Activated CD8-positive, alpha-beta memory T cell treated with anti-CD3 and anti-CD28 coated beads, Interleukin-2, amount 50 U/mL, for 48 hours (primary cell): ENCODE data around the gene MYO1E.
"Not testable (repeated sequence)": the region's sequence is repeated elsewhere in the genome, so short reads cannot be mapped to it uniquely, and the experiment has no call there.

Experiments
- DNase-seq: peaks from one replicate; pipeline ENCODE4 v3.0.0-alpha.2; 2020

The MYO1E gene

GRCh38 chr15:59347915-59348314 is 24.8 kb downstream of the MYO1E start:
- DNase-seq, result no peak

DNA sequence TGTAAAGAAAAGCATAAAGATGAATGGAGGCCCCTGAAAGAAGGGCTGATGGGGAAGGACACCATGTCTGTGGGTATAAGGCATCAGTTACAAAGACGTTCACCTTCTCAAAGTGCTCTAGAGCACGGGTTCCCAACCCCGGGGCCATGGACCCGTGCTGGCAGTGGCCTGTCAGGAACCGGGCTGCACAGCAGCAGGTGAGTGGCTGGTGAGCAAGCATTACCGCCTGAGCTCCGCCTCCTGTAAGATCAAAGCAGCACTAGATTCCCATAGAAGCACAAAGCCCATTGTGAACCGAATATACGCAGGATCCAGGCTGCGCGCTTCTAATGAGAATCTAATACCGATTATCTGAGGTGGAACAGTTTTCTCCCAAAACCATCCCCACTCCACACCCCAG is 25.7 kb downstream of the MYO1E start:
- DNase-seq, result no peak

DNA sequence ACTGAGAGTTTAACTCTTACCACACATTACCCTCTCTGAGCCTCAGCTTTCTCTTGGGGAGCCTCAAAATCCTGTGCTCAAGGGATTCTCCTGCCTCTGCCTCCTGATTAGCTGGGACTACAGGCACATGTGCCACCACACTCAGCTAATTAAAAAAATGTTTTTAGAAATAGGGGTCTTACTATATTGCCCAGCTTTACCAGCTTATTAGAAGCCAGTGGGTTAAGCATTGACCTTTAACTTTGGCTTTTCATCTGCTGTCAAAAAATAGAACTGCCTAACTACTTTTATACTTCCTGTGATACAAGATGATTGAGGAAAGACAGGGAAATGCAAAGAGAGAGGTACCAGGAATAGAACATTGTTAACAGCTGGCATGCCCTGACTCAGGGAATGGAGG is 27.3 kb downstream of the MYO1E start:
- DNase-seq, result no peak

GRCh38 chr15:59344311-59344710 is 28.4 kb downstream of the MYO1E start:
- no peak for DNase-seq

DNA sequence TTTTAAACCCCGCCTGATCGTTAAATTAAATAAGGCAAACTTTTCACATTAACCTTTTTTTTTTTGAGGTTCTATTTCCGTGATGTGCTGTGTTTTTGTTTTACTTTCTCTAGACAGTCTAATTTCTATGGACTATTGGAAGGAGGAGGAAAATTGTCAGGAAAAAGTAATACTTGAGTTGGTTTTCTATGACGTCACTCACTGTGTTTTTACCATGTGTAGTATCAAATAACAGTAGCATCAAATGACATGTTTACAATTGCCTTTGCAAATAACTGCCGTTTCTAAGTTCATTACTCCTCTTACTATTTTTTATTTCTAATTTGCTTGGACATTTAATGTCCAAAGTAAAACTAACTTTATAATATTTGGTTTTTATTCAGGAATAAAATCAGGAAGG is 32.3 kb downstream of the MYO1E start:
- no peak for DNase-seq

- no peak for DNase-seq
Observed at GRCh38 chr15:59339252-59339672, 33.4 kb downstream of the MYO1E start.

DNA sequence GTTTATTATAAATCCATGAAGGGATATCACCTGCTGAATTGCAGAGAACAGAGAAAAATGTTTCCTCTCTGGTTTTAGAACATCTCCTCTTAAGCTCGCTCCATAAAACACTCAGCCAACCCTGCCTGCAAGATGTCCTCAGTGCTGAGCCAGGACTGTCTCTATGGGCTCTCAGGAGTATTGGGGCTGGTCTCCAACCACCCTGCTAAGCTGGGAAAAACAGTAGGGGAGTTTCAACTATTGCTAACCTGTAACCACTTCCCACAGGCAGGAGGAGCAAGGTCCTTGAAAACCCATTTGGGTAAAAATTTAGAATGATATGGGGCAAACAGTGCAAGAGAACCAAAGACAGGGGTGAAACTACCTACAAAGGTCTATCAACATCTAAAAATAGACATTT is 34.3 kb downstream of the MYO1E start:
- DNase-seq, result no peak

GRCh38 chr15:59336725-59337124 is 35.9 kb downstream of the MYO1E start:
- DNase-seq, result not testable (repeated sequence)

GRCh38 chr15:59335207-59335786 is 37.4 kb downstream of the MYO1E start:
- no peak for DNase-seq

GRCh38 chr15:59334076-59334415 is 38.6 kb downstream of the MYO1E start:
- no peak for DNase-seq

DNA sequence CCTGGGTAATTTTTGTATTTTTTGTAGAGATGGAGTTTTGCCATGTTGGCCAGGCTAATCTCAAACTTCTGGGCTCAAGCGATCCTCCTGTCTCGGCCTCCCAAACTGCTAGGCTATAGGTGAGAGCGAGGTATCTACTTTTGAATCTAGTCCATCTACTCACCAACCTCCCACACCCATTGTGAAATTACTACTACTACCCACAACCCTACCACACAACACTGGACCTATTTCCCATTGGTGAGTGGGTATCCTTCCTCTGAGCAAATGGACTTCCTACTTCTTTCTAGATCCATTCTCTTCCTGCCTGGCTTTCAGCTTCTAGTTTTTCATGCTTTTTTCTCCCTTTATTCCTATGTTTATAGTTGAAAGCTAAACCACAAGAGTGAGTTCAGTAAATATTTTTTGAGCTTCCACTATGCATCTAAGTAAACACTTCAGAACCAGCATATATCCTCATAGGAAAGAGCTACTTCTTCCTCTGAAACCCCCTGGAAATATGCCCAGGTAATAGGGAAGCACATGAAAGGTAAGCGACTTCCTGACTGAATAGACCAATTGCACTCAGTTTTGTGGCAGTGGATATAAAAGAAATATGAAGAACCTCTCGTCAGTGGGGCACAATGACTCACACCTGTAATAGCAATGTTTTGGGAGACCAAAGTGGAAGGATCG is 39.1 kb downstream of the MYO1E start:
- no peak for DNase-seq

- no peak for DNase-seq
Observed at GRCh38 chr15:59332009-59332408, 40.7 kb downstream of the MYO1E start.

- no peak for DNase-seq
Observed at GRCh38 chr15:59330649-59331048, 42.0 kb downstream of the MYO1E start.

- no peak for DNase-seq
Observed at GRCh38 chr15:59329570-59330350, 42.9 kb downstream of the MYO1E start.

DNA sequence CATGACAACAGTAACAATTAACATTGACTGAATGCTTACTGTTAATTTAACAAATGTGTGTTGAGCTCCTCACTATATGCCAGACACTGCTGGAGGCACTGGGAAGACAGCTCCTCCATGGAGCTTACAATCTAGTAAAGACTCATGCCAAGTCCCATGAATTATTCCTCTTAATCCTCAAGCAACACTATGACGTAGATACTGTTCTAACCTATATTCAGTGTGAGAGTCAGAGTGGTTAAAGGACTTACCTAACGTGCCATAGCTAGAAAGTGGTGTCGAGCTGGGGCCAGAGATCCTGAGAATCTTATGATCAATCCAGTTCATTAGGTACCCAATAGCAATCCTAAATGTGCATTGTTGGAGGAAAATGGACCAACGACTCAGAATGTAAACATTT is 43.6 kb downstream of the MYO1E start:
- no peak for DNase-seq

DNA sequence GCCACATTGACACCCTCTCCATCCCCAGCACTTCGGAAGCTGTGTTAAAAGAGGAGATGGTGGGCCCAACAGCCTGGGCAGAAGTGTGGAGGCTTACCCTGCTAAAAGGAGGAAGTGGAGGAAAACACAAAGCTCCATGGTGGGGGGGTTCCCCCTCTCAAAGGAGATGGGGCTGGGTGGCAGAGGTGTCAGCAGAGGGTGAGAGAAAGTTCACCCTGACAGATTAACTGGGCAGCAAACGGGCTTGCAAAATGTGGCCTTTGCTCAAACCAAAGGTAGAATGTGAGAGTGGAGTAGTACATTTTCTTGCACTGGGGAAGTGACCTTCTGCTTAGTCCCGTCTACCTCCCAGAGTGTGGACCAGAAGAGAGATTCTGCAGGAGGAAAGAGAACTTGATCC is 44.7 kb downstream of the MYO1E start:
- DNase-seq, result no peak

GRCh38 chr15:59326856-59327255 is 45.8 kb downstream of the MYO1E start:
- DNase-seq, result no peak

GRCh38 chr15:59322056-59322759 is 50.5 kb downstream of the MYO1E start:
- no peak for DNase-seq

DNA sequence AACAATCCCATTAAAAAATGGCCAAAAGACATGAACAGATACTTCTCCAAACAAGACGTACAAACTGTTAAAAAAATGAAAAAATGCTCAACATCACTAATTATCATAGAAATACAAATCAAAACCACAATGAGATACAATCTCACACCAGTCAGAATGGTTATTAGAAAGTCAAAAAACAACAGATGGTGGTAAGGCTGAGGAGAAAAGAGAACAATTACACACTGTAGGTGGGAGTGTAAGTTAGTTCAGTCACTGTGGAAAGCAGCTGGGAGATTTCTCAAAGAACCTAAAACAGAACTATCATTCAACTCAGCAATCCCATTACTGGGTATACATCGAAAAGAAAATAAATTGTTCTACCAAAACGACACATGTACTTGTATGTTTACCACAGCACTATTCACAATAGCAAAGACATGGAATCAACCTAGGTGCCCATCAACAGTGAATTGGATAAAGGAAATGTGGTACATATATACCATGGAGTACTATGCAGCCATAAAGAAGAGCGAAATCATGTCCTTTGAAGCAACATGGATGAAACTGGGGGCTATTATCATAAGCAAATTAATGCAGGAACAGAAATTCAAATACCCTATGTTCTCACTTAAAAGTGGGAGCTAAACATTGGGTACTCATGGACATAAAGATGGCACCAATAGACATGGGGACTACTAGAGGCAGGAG is 51.5 kb downstream of the MYO1E start:
- DNase-seq, result no peak

DNA sequence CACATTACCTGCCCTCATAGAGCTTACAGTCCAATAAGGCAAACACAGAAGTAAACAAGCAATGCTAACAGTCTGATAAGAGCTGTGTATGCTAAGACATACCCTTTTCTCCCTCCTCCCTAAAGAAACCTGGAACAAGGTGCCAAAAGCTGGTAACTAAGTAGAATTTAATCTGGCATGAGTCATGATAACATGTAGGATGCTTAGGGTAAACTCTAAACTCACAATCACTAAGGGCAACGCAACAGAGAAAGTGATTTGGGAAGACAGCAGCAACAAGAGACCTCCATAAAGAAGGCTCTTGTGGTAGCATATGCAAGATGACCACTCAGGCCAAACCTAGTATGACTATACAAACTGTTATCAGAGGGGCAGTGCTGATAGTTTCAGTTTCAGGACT is 55.5 kb downstream of the MYO1E start:
- no peak for DNase-seq

DNA sequence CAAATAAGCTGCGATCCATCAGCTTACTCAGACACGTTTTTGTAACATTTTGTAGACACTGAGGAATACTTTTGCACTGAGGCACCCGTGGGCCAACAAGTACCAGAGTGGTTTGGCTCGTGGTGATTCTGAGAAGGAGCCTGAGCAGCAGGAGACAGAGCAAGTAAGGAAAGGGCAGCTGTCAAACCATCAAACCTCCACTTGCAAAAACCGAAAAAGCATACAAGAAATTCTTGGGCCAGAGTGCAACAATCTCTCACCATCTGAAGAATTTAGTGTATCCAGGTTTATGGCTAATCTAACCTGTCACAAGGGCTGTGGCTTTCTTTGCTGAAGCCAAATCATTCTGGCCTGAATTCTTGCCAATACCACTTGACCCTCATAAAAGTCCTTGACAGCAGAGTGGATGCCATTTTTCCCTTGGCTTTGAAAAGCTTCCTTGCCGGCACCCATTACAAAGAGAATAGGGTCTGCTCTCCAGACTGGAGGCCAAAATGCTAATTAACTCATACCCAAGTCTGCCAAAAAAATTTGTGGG is 56.7 kb downstream of the MYO1E start:
- DNase-seq, result no peak

DNA sequence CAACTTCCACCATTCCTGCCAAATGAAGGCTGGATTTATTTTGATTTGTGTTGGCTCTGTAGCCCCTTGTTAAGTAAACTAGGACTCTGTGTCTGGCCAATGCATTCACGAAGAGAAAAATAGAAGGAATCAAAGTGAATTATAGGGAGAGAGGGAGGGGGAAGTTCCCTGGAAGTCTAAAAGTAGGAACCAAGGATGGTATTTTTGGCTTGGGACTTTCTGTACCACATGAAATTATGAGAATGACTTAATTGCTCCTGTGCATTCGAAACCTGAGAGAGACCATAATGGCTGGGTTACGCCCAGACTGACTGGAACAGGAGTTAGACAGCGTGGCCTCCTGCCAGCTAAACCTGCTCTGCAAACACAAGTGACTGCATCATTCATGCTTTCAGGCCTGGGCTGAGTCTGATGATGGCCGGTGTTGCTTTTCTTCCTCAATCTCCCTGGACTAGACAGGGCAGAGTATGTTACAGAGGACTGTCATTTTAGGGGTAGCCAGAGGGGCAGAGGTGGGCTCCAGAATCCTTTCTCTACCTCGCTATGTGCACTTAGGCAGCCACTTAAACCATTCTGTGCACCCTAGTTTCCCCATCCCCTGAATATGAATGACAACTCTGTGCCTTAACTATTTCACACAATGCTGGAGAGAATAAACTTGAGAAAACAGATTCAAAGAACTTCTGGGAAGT is 58.9 kb downstream of the MYO1E start:
- no peak for DNase-seq
